GM21526 (cell line): ENCODE results near the gene EPHX1.
"Not testable (repeated sequence)": the region's sequence is repeated elsewhere in the genome, so short reads cannot be mapped to it uniquely, and the experiment has no call there.

Experiments
- ATAC-seq: cut with Tn5 transposase; IDR thresholded peaks from one replicate; pipeline ENCODE4 v1.9.1; 2021; ENCODE audit warnings: moderate library complexity; ENCODE audit not compliant: unreplicated experiment, low FRiP score

The EPHX1 gene

GRCh38 chr1:225815526-225816178 is 5.7 kb downstream of the EPHX1 start:
- ATAC-seq: no peak

- ATAC-seq: no peak
These were observed 7.0 kb downstream of the EPHX1 start for GRCh38 chr1:225816643-225817538.

GRCh38 chr1:225817611-225818061 is 7.7 kb downstream of the EPHX1 start:
- no peak for ATAC-seq

- no peak for ATAC-seq
These were observed 8.3 kb downstream of the EPHX1 start for GRCh38 chr1:225818229-225818628.

GRCh38 chr1:225819346-225820192 is 9.6 kb downstream of the EPHX1 start:
- ATAC-seq: no peak

GRCh38 chr1:225820522-225821120 is 10.7 kb downstream of the EPHX1 start:
- no peak for ATAC-seq

GRCh38 chr1:225822655-225823403 is 12.9 kb downstream of the EPHX1 start:
- ATAC-seq: no peak

- ATAC-seq: no peak
These were observed 13.9 kb downstream of the EPHX1 start for GRCh38 chr1:225823811-225824261.

GRCh38 chr1:225824533-225824941 is 14.6 kb downstream of the EPHX1 start:
- no peak for ATAC-seq

GRCh38 chr1:225825078-225825477 is 15.2 kb downstream of the EPHX1 start:
- no peak for ATAC-seq

GRCh38 chr1:225825607-225826007 is 15.7 kb downstream of the EPHX1 start:
- ATAC-seq: no peak

GRCh38 chr1:225827076-225827475 is 17.2 kb downstream of the EPHX1 start:
- ATAC-seq: no peak

- no peak for ATAC-seq
These were observed 18.9 kb downstream of the EPHX1 start for GRCh38 chr1:225828706-225829345.

- no peak for ATAC-seq
These were observed 20.9 kb downstream of the EPHX1 start for GRCh38 chr1:225830841-225831240.

GRCh38 chr1:225834417-225835329 is 24.7 kb downstream of the EPHX1 start:
- ATAC-seq: no peak

GRCh38 chr1:225835856-225836255 is 25.9 kb downstream of the EPHX1 start:
- no peak for ATAC-seq

- not testable (repeated sequence) for ATAC-seq
These were observed 26.4 kb downstream of the EPHX1 start for GRCh38 chr1:225836296-225836695.

GRCh38 chr1:225838793-225839192 is 28.9 kb downstream of the EPHX1 start:
- ATAC-seq: no peak
